K562 (cell line): ENCODE data around the gene MCC. TPM values are rescaled to one million over a fixed set of nuclear protein-coding genes. Genes with fewer than 3 reads are reported as not detected.

Experiments
- ATAC-seq: fragments of 200-7000 bp; cut with Tn5 transposase; 3 replicates; pipeline ENCODE4 v1.9.1; 2020; ENCODE audit warnings: moderate library complexity
- BruUV-seq: library from RNA; stranded (reverse); fragments of 400-500 nt; replicated peaks from 2 replicates; lab custom pipeline; 2021; lab: Mats Ljungman, UMichigan
- CTCF ChIA-PET: fragments of 300-600 bp; formaldehyde crosslinking; extraction: SDS; loops from one replicate; lab custom pipeline; 2021; ENCODE audit warnings: low intra/inter-chr PET ratio; lab: Yijun Ruan, JAX
- POLR2A ChIA-PET: fragments of 300-600, 350-650 bp; sonication (Branson Sonifier 250); formaldehyde crosslinking; extraction: SDS; loops from one replicate; lab custom pipeline; 2021; ENCODE audit warnings: antibody characterized with exemption, inconsistent platforms; lab: Yijun Ruan, JAX
- DNase-seq, 4 experiments: peaks; one replicate each; pipeline versions ENCODE4 v3.0.0 to v3.0.0-alpha.2; 2011 to 2018; ENCODE audit warnings: low spot score in 3 of 4, mixed read lengths in 3 of 4; ENCODE audit errors: extremely low read depth in 1 of 4
- FAIRE-seq: peaks from 2 replicates; lab custom pipeline; 2011; peaks lifted over from hg19 to GRCh38; lab: Jason Lieb, UNC
- H2AFZ ChIP-seq: 2 replicates; pipeline ENCODE4 v1.6.0; 2011; ENCODE audit warnings: low read depth, low read length, control low read depth, inconsistent platforms
- H3K27ac ChIP-seq: fragments of 200-600 bp; 3 replicates; pipeline ENCODE4 v1.8.0; 2011; ENCODE audit warnings: low read depth, mild to moderate bottlenecking, control low read depth, inconsistent platforms, low read length, moderate library complexity, mixed read lengths; ENCODE audit errors: extremely low read depth
- H3K27me3 ChIP-seq, 2 experiments: fragments of 300-600 bp in 1 of 2; 2 replicates in 1 of 2; 3 replicates in 1 of 2; pipeline versions ENCODE4 v1.6.0 to v1.8.0; 2011; ENCODE audit warnings: inconsistent platforms in 2 of 2, low read length in 2 of 2, mild to moderate bottlenecking in 1 of 2, mixed read lengths in 1 of 2, moderate library complexity in 1 of 2; ENCODE audit not compliant: control insufficient read depth in 2 of 2, insufficient read depth in 2 of 2
- H3K36me3 ChIP-seq: fragments of 300-600 bp; 3 replicates; pipeline ENCODE4 v1.8.0; 2011; ENCODE audit warnings: mild to moderate bottlenecking, low read length, inconsistent platforms; ENCODE audit not compliant: control insufficient read depth, insufficient read depth
- H3K4me1 ChIP-seq, 2 experiments: fragments of 200-600 bp in 1 of 2; replicated peaks in 1 of 2; 2 replicates in 1 of 2; 3 replicates in 1 of 2; pipeline versions ENCODE4 v1.5.1 to v1.8.0; 2011; ENCODE audit warnings: inconsistent platforms in 2 of 2, low read length in 2 of 2, mild to moderate bottlenecking in 1 of 2, mixed read lengths in 1 of 2, moderate library complexity in 1 of 2; ENCODE audit not compliant: control insufficient read depth in 2 of 2, insufficient read depth in 2 of 2
- H3K4me2 ChIP-seq: 2 replicates; pipeline ENCODE4 v1.6.1; 2011; ENCODE audit warnings: low read length, control low read depth, inconsistent platforms, mixed read lengths; ENCODE audit not compliant: insufficient read depth
- H3K4me3 ChIP-seq: fragments of 200-600 bp; sonication (generic), shearing (Covaris generic); 2 replicates; pipeline ENCODE4 v1.5.1; 2016; ENCODE audit warnings: control low read depth, inconsistent platforms
- H3K79me2 ChIP-seq: fragments of 200-600 bp; 3 replicates; pipeline ENCODE4 v1.8.0; 2011; ENCODE audit warnings: low read length, inconsistent platforms; ENCODE audit not compliant: control insufficient read depth, insufficient read depth
- H3K9ac ChIP-seq, 2 experiments: 2 replicates each; pipeline versions ENCODE4 v1.6.0 to v1.6.1; 2011; ENCODE audit warnings: low read depth in 2 of 2, low read length in 2 of 2, control low read depth in 1 of 2, inconsistent platforms in 1 of 2, mild to moderate bottlenecking in 1 of 2, mixed read lengths in 1 of 2; ENCODE audit not compliant: insufficient read depth in 1 of 2
- H3K9me1 ChIP-seq: one replicate; pipeline ENCODE4 v1.6.0; 2011; ENCODE audit warnings: inconsistent platforms, mild to moderate bottlenecking, low read length, moderate library complexity; ENCODE audit not compliant: control insufficient read depth, insufficient read depth
- H3K9me3 ChIP-seq: replicated peaks from 2 replicates; pipeline ENCODE4 v1.5.1; 2011; ENCODE audit warnings: low read depth, low read length, inconsistent platforms; ENCODE audit not compliant: control insufficient read depth, insufficient read depth
- H4K20me1 ChIP-seq: replicated peaks from 2 replicates; pipeline ENCODE4 v1.6.1; 2011; ENCODE audit warnings: low read length, inconsistent platforms, mixed read lengths; ENCODE audit not compliant: control insufficient read depth, insufficient read depth
- HSF4 ChIP-seq: fragments of 250-450 bp; sonication (Bioruptor Pico); IDR thresholded peaks from 2 replicates; pipeline ENCODE4 v2.1.2; 2022; ENCODE audit warnings: mild to moderate bottlenecking, moderate library complexity, borderline replicate concordance
- LCOR ChIP-seq: sonication (generic); formaldehyde crosslinking; IDR thresholded peaks from 2 replicates; pipeline ENCODE4 v1.8.0; 2022; ENCODE audit warnings: mild to moderate bottlenecking, missing genetic modification reagents
- PHB ChIP-seq: fragments of 250-450 bp; sonication (Bioruptor Pico); IDR thresholded peaks from 2 replicates; pipeline ENCODE4 v1.5.0; 2021
- PHF8 ChIP-seq: fragments of 200-600 bp; sonication (generic); IDR thresholded peaks from 2 replicates; pipeline ENCODE4 v1.6.1; 2012; ENCODE audit warnings: mixed run types, mild to moderate bottlenecking, inconsistent platforms, low read length, moderate library complexity, borderline replicate concordance
- PYGO2 ChIP-seq: fragments of 450-650 bp; IDR thresholded peaks from 2 replicates; pipeline ENCODE4 v1.6.1; 2016; ENCODE audit warnings: mild to moderate bottlenecking, missing genetic modification characterization, moderate library complexity, missing compliant biosample characterization
- SMARCA5 ChIP-seq: fragments of 450-650 bp; IDR thresholded peaks from 2 replicates; pipeline ENCODE4 v1.6.1; 2016
- TEAD4 ChIP-seq, 2 experiments: sonication (generic) in 1 of 2; formaldehyde crosslinking in 1 of 2; IDR thresholded peaks; 2 replicates each; pipeline versions ENCODE4 v1.6.1 to v1.8.0; 2012 to 2022; ENCODE audit warnings: borderline replicate concordance in 1 of 2, inconsistent platforms in 1 of 2, low read length in 1 of 2, mild to moderate bottlenecking in 1 of 2, missing genetic modification reagents in 1 of 2
- TSHZ1 ChIP-seq: fragments of 250-450 bp; sonication (Bioruptor Pico); IDR thresholded peaks from 2 replicates; pipeline ENCODE4 v1.4.0; 2020; ENCODE audit warnings: mild to moderate bottlenecking, moderate library complexity
- ZFPM2 ChIP-seq: fragments of 250-450 bp; sonication (Bioruptor Pico); IDR thresholded peaks from 2 replicates; pipeline ENCODE4 v1.5.1; 2022; ENCODE audit warnings: mild to moderate bottlenecking
- ZNF239 ChIP-seq: fragments of 250-450 bp; sonication (Bioruptor Pico); IDR thresholded peaks from 2 replicates; pipeline ENCODE4 v1.4.0; 2020; ENCODE audit warnings: mild to moderate bottlenecking
- WGBS: fragments of 100-300 bp; shearing (Covaris generic); methylation state at CpG from one replicate; pipeline ENCODE4 v1.1.6; 2016; ENCODE audit warnings: low coverage, mixed read lengths; ENCODE audit not compliant: insufficient coverage; ENCODE audit errors: missing lambda C conversion rate; 5-methylcytosine and 5-hydroxymethylcytosine counted together
- in situ Hi-C: fragments of 300-500 bp; cut with MboI; formaldehyde crosslinking; loops from 4 replicates; pipeline ENCODE4 v1.15.0; 2018; ENCODE audit warnings: inconsistent platforms, mixed read lengths
- intact Hi-C: fragments of 100-400 bp; cut with micrococcal nuclease; formaldehyde crosslinking; loops from 2 replicates; pipeline ENCODE4 v1.14.2; 2022
- polyA plus RNA-seq, 8 experiments: library from polyadenylated mRNA; depleted of rRNA in 4 of 8; stranded (reverse) in 5 of 8; unstranded in 3 of 8; fragments of >200 nt; fragmentation: Nextera tagmentation in 2 of 8; fragmentation: Illumina TruSeq in 1 of 8; extraction: Ambion mirVana in 2 of 8; extraction: Trizol in 1 of 8; gene quantifications; 2 replicates each; pipeline versions ENCODE4 v1.2.1 to v1.2.3, GENCODE V29; 2011 to 2014; ENCODE audit warnings: inconsistent platforms in 1 of 8, missing spikeins in 1 of 8
- total RNA-seq, 7 experiments: library from RNA; depleted of rRNA in 6 of 7; stranded (reverse); fragments of >200 nt in 6 of 7; fragmentation: Illumina TruSeq in 2 of 7; extraction: Trizol in 2 of 7; gene quantifications; 2 replicates each; pipeline versions ENCODE4 v1.2.1 to v1.2.3, GENCODE V29; 2011 to 2021; ENCODE audit warnings: low replicate concordance in 1 of 7

Gene MCC
- total and polyA plus RNA-seq, 9 of the 15 experiments (the other 6 are each of a cell fraction or from before 2014, with no cell fraction given) = 0.04 to 0.24 (median 0.06) TPM; not detected in 1

- Histone ChIP-seq H2AFZ (no peak overlapping the region), H3K27me3 (peaks cover 8 to 29% of the 10 kb centered on the region in 2 experiments; a peak in 4 of 5 replicates), H3K9ac (no peak overlapping the region)
- no peak for DNase-seq
- no peak for TF ChIP-seq ZFPM2 (CRISPR knock-in tag)
- TF ChIP-seq, all 486 proteins: peak for 0
- Histone ChIP-seq H3K4me1 (no peaks in the 10 kb centered on the region), H3K27ac (no peak overlapping the region), H3K4me3 (no peak overlapping the region), H4K20me1 (no peaks in the 10 kb centered on the region), H3K4me2 (no peak overlapping the region), H3K9me1 (no peaks in the 10 kb centered on the region), H3K79me2 (no peaks in the 10 kb centered on the region), H3K9me3 (no peaks in the 10 kb centered on the region), H3K36me3 (no peaks in the 10 kb centered on the region)
- in situ Hi-C loops = no loop called here
- intact Hi-C loops = no loop called here
- ChIA-PET CTCF (no interaction called here), POLR2A (no interaction called here)
- FAIRE-seq = no peak
- no peak for ATAC-seq
- WGBS = 0% methylated on average over 5 of the region's 5 CpGs
- no TSS peak for BruUV-seq
Observed at GRCh38 chr5:113156271-113156877, 331.9 kb downstream of the MCC start.

- H3K9me1 ChIP-seq = no peaks in the 10 kb centered on the region
- in situ Hi-C loops = no loop called here
- no peaks in the 10 kb centered on the region for H3K36me3 ChIP-seq
- no peaks in the 10 kb centered on the region for H3K4me1 ChIP-seq
- H3K27ac ChIP-seq = no peak overlapping the region
- ATAC-seq = no peak
- FAIRE-seq = no peak
- intact Hi-C loops = no loop called here
- no peak for DNase-seq
- H3K79me2 ChIP-seq = no peaks in the 10 kb centered on the region
- no peak overlapping the region for H3K4me3 ChIP-seq
- H2AFZ ChIP-seq = no peak overlapping the region
- no peaks in the 10 kb centered on the region for H4K20me1 ChIP-seq
- no peak overlapping the region for H3K9ac ChIP-seq
- WGBS = 0% methylated on average over 1 of the region's 1 CpG
- no TSS peak for BruUV-seq
- ChIA-PET POLR2A (no interaction called here), CTCF (no interaction called here)
- peaks cover 11 to 31% of the 10 kb centered on the region in 2 experiments; a peak in 4 of 5 replicates for H3K27me3 ChIP-seq
- no peaks in the 10 kb centered on the region for H3K9me3 ChIP-seq
- no peak overlapping the region for H3K4me2 ChIP-seq
- TF ChIP-seq LCOR (CRISPR knock-in tag) (no peak), PHB (CRISPR knock-in tag) (no peak), SMARCA5 (no peak), ZNF239 (no peak), TEAD4 (IDR thresholded peaks at IDR 0.05; ENCODE audit: low read length) (no peak), TEAD4 (CRISPR knock-in tag; IDR thresholded peaks at IDR 0.05; ENCODE audit: borderline replicate concordance) (no peak), HSF4 (CRISPR knock-in tag) (no peak), PYGO2 (no peak), PHF8 (no peak), TSHZ1 (no peak)
Observed at GRCh38 chr5:113153512-113154097, 334.6 kb downstream of the MCC start.
